K562 (cell line): ENCODE measurements around the gene TERT. TPM values are rescaled to one million over a fixed set of nuclear protein-coding genes. Genes with fewer than 3 reads are reported as not detected.

ENCODE experiments used
- ATAC-seq: fragments of 200-7000 bp; cut with Tn5 transposase; 3 replicates; pipeline ENCODE4 v1.9.1; 2020; ENCODE audit warnings: moderate library complexity
- BruUV-seq: library from RNA; stranded (reverse); fragments of 400-500 nt; replicated peaks from 2 replicates; lab custom pipeline; 2021; lab: Mats Ljungman, UMichigan
- CTCF ChIA-PET: fragments of 300-600 bp; formaldehyde crosslinking; extraction: SDS; loops from one replicate; lab custom pipeline; 2021; ENCODE audit warnings: low intra/inter-chr PET ratio; lab: Yijun Ruan, JAX
- POLR2A ChIA-PET: fragments of 300-600, 350-650 bp; sonication (Branson Sonifier 250); formaldehyde crosslinking; extraction: SDS; loops from one replicate; lab custom pipeline; 2021; ENCODE audit warnings: antibody characterized with exemption, inconsistent platforms; lab: Yijun Ruan, JAX
- DNase-seq, 4 experiments: peaks; one replicate each; pipeline versions ENCODE4 v3.0.0 to v3.0.0-alpha.2; 2011 to 2018; ENCODE audit warnings: low spot score in 3 of 4, mixed read lengths in 3 of 4; ENCODE audit errors: extremely low read depth in 1 of 4
- FAIRE-seq: peaks from 2 replicates; lab custom pipeline; 2011; peaks lifted over from hg19 to GRCh38; lab: Jason Lieb, UNC
- H2AFZ ChIP-seq: 2 replicates; pipeline ENCODE4 v1.6.0; 2011; ENCODE audit warnings: low read depth, low read length, control low read depth, inconsistent platforms
- H3K27ac ChIP-seq: fragments of 200-600 bp; 3 replicates; pipeline ENCODE4 v1.8.0; 2011; ENCODE audit warnings: low read depth, mild to moderate bottlenecking, control low read depth, inconsistent platforms, low read length, moderate library complexity, mixed read lengths; ENCODE audit errors: extremely low read depth
- H3K27me3 ChIP-seq, 2 experiments: fragments of 300-600 bp in 1 of 2; 2 replicates in 1 of 2; 3 replicates in 1 of 2; pipeline versions ENCODE4 v1.6.0 to v1.8.0; 2011; ENCODE audit warnings: inconsistent platforms in 2 of 2, low read length in 2 of 2, mild to moderate bottlenecking in 1 of 2, mixed read lengths in 1 of 2, moderate library complexity in 1 of 2; ENCODE audit not compliant: control insufficient read depth in 2 of 2, insufficient read depth in 2 of 2
- H3K36me3 ChIP-seq: fragments of 300-600 bp; 3 replicates; pipeline ENCODE4 v1.8.0; 2011; ENCODE audit warnings: mild to moderate bottlenecking, low read length, inconsistent platforms; ENCODE audit not compliant: control insufficient read depth, insufficient read depth
- H3K4me1 ChIP-seq, 2 experiments: fragments of 200-600 bp in 1 of 2; replicated peaks in 1 of 2; 2 replicates in 1 of 2; 3 replicates in 1 of 2; pipeline versions ENCODE4 v1.5.1 to v1.8.0; 2011; ENCODE audit warnings: inconsistent platforms in 2 of 2, low read length in 2 of 2, mild to moderate bottlenecking in 1 of 2, mixed read lengths in 1 of 2, moderate library complexity in 1 of 2; ENCODE audit not compliant: control insufficient read depth in 2 of 2, insufficient read depth in 2 of 2
- H3K4me2 ChIP-seq: 2 replicates; pipeline ENCODE4 v1.6.1; 2011; ENCODE audit warnings: low read length, control low read depth, inconsistent platforms, mixed read lengths; ENCODE audit not compliant: insufficient read depth
- H3K4me3 ChIP-seq: fragments of 200-600 bp; sonication (generic), shearing (Covaris generic); 2 replicates; pipeline ENCODE4 v1.5.1; 2016; ENCODE audit warnings: control low read depth, inconsistent platforms
- H3K79me2 ChIP-seq: fragments of 200-600 bp; 3 replicates; pipeline ENCODE4 v1.8.0; 2011; ENCODE audit warnings: low read length, inconsistent platforms; ENCODE audit not compliant: control insufficient read depth, insufficient read depth
- H3K9ac ChIP-seq, 2 experiments: 2 replicates each; pipeline versions ENCODE4 v1.6.0 to v1.6.1; 2011; ENCODE audit warnings: low read depth in 2 of 2, low read length in 2 of 2, control low read depth in 1 of 2, inconsistent platforms in 1 of 2, mild to moderate bottlenecking in 1 of 2, mixed read lengths in 1 of 2; ENCODE audit not compliant: insufficient read depth in 1 of 2
- H3K9me1 ChIP-seq: one replicate; pipeline ENCODE4 v1.6.0; 2011; ENCODE audit warnings: inconsistent platforms, mild to moderate bottlenecking, low read length, moderate library complexity; ENCODE audit not compliant: control insufficient read depth, insufficient read depth
- H3K9me3 ChIP-seq: replicated peaks from 2 replicates; pipeline ENCODE4 v1.5.1; 2011; ENCODE audit warnings: low read depth, low read length, inconsistent platforms; ENCODE audit not compliant: control insufficient read depth, insufficient read depth
- H4K20me1 ChIP-seq: replicated peaks from 2 replicates; pipeline ENCODE4 v1.6.1; 2011; ENCODE audit warnings: low read length, inconsistent platforms, mixed read lengths; ENCODE audit not compliant: control insufficient read depth, insufficient read depth
- E2F6 ChIP-seq, 2 experiments: IDR thresholded peaks; 2 replicates each; pipeline ENCODE4 v1.6.1; 2011; ENCODE audit warnings: borderline replicate concordance in 1 of 2, control low read depth in 1 of 2, low read depth in 1 of 2, low read length in 1 of 2, mild to moderate bottlenecking in 1 of 2, mixed read lengths in 1 of 2, moderate library complexity in 1 of 2; ENCODE audit not compliant: insufficient read depth in 1 of 2, insufficient read length in 1 of 2, poor library complexity in 1 of 2, severe bottlenecking in 1 of 2; ENCODE audit errors: extremely low read depth in 1 of 2
- ELK3 ChIP-seq: fragments of 450-650 bp; formaldehyde crosslinking; IDR thresholded peaks from 2 replicates; pipeline ENCODE4 v1.4.0; 2020; ENCODE audit warnings: mild to moderate bottlenecking
- MAX ChIP-seq: sonication (generic); formaldehyde crosslinking; IDR thresholded peaks from 2 replicates; pipeline ENCODE4 v1.9.0; 2022; ENCODE audit warnings: mild to moderate bottlenecking, missing genetic modification reagents
- ZNF311 ChIP-seq: fragments of 250-450 bp; sonication (Bioruptor Pico); IDR thresholded peaks from 2 replicates; pipeline ENCODE4 v1.4.0; 2020; ENCODE audit warnings: mild to moderate bottlenecking, moderate library complexity
- WGBS: fragments of 100-300 bp; shearing (Covaris generic); methylation state at CpG from one replicate; pipeline ENCODE4 v1.1.6; 2016; ENCODE audit warnings: low coverage, mixed read lengths; ENCODE audit not compliant: insufficient coverage; ENCODE audit errors: missing lambda C conversion rate; 5-methylcytosine and 5-hydroxymethylcytosine counted together
- in situ Hi-C: fragments of 300-500 bp; cut with MboI; formaldehyde crosslinking; loops from 4 replicates; pipeline ENCODE4 v1.15.0; 2018; ENCODE audit warnings: inconsistent platforms, mixed read lengths
- intact Hi-C: fragments of 100-400 bp; cut with micrococcal nuclease; formaldehyde crosslinking; loops from 2 replicates; pipeline ENCODE4 v1.14.2; 2022
- polyA plus RNA-seq, 8 experiments: library from polyadenylated mRNA; depleted of rRNA in 4 of 8; stranded (reverse) in 5 of 8; unstranded in 3 of 8; fragments of >200 nt; fragmentation: Nextera tagmentation in 2 of 8; fragmentation: Illumina TruSeq in 1 of 8; extraction: Ambion mirVana in 2 of 8; extraction: Trizol in 1 of 8; gene quantifications; 2 replicates each; pipeline versions ENCODE4 v1.2.1 to v1.2.3, GENCODE V29; 2011 to 2014; ENCODE audit warnings: inconsistent platforms in 1 of 8, missing spikeins in 1 of 8
- total RNA-seq, 7 experiments: library from RNA; depleted of rRNA in 6 of 7; stranded (reverse); fragments of >200 nt in 6 of 7; fragmentation: Illumina TruSeq in 2 of 7; extraction: Trizol in 2 of 7; gene quantifications; 2 replicates each; pipeline versions ENCODE4 v1.2.1 to v1.2.3, GENCODE V29; 2011 to 2021; ENCODE audit warnings: low replicate concordance in 1 of 7

Gene TERT
- total and polyA plus RNA-seq, 9 of the 15 experiments (the other 6 are each of a cell fraction or from before 2014, with no cell fraction given) = 0.08 to 4.5 (median 0.98) TPM; not detected in 1

DNA sequence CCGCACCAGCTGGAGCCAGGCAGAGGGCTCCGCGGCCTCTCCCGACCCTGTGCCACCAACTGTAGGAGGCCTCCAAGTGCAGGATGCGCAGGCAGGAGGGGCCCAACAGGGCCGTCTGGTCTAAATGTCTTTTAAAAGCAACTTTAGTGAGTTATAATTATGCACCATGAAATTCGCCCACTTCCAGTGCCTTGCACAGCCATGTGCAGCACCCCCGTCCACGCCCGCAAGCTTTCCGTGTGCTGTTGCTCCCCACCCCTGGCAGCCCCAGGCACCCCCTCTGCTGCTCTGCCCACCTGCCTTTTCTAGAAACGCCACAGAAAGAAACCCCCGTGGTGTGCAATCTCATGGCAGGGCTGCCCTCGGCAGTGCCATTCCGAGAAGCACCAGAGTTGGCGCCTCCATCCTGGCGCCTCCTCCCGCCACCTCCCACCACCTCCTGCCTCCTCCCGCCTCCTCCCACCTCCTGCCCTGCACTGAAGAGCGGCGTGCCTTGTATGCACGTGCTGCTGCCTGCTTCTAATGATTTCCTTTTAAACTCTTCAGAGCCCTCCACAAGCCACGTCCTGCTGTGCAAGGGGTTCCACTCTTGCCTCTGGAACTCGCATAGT lies 77.2 kb downstream of the TERT start:
- DNase-seq = no peak
- Histone ChIP-seq H3K4me2 (no peak overlapping the region), H3K79me2 (no peaks in the 10 kb centered on the region), H3K4me1 (peaks cover 0 to 38% of the 10 kb centered on the region in 2 experiments; a peak in 1 of 5 replicates), H3K36me3 (no peaks in the 10 kb centered on the region), H3K27ac (no peak overlapping the region), H3K4me3 (no peak overlapping the region), H3K9me1 (no peaks in the 10 kb centered on the region), H2AFZ (no peak overlapping the region), H3K27me3 (peaks cover 25 to 61% of the 10 kb centered on the region in 2 experiments; a peak in 4 of 5 replicates), H3K9ac (no peak overlapping the region), H4K20me1 (no peaks in the 10 kb centered on the region; the same call in 1 of the 2 replicates), H3K9me3 (no peaks in the 10 kb centered on the region; the same call in 1 of the 2 replicates)
- WGBS = 18% methylated on average over 22 of the region's 24 CpGs
- in situ Hi-C loops (no loop called here), intact Hi-C loops (no loop called here)
- CTCF ChIA-PET = no interaction called here
- no TSS peak for BruUV-seq
- TF ChIP-seq ZNF311 (CRISPR knock-in tag) = no peak
- TF ChIP-seq E2F6 (IDR thresholded peaks at IDR 0.05; ENCODE audit: borderline replicate concordance in 1 of 2, extremely low read depth in 1 of 2, insufficient read depth in 1 of 2, insufficient read length in 1 of 2, low read depth in 1 of 2, low read length in 1 of 2, poor library complexity in 1 of 2, severe bottlenecking in 1 of 2) = peak in 1 of 2 experiments; percentile 53
- TF ChIP-seq MAX (CRISPR knock-in tag) = peak; percentile 6; the same call in 1 of the 2 replicates
- no peak for TF ChIP-seq ELK3
- POLR2A ChIA-PET = interaction anchor here (0.7 kb wide), 1 partner anchor 16 kb away, joined by 3 read pairs; the partner anchor contains the start of gene SLC6A19
- no peak for FAIRE-seq
- ATAC-seq = no peak
